Occipital lobe (tissue), 2 donors: ENCODE results near the gene ZC3H12D. TPM values are rescaled to one million over a fixed set of nuclear protein-coding genes. Genes with fewer than 3 reads are reported as not detected.
"Not testable (repeated sequence)": the region's sequence is repeated elsewhere in the genome, so short reads cannot be mapped to it uniquely, and the experiment has no call there.

ENCODE experiments used
- DNase-seq: peaks from one replicate; lab custom pipeline; 2025; lab: John Stamatoyannopoulos, UW
- total RNA-seq: library from RNA; depleted of rRNA; stranded (reverse); fragments of >200 nt; gene quantifications from one replicate; pipeline ENCODE4 v1.2.3, GENCODE V29; 2014

ZC3H12D gene
- total RNA-seq, 1 donor from 2014 or later, result 1.1 TPM

DNA sequence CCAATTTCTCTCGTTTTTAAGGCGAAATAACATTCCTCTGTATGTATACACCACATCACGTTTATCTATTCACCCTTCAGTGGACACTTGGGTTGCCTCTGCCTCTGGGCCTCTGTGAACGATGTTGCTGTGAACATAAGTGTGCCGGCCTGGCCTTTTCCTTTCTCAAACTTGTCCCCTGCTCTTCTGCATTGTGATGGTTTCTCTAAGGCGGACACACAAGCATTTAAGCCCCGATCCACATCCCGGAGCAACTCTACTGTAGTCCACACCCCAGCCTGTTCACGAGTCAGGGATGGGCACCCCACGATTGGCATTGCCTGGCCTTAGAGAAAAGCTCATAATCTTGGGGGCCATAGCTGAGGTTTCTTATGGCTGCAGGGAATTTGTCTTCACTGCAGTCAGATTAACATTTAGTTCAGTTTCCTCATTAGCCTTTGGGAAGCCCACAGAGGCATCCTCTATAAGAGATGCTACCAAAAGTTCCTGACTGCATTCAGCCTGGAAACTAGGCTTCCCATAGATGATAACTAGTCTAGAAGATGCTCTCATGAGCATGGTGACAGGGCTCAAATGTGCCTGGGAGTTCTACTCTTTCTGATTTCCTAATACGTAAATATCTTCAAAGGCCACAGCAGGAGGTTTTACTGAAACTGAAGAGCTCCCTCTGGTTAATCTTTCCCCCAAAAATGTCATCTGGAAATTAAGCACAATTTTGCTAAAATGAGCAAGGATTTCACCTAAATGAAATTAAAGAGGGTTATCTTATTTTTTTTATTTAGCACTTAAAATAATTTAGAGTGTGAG, 762 bp downstream of the ZC3H12D start:
- no peak for DNase-seq

DNA sequence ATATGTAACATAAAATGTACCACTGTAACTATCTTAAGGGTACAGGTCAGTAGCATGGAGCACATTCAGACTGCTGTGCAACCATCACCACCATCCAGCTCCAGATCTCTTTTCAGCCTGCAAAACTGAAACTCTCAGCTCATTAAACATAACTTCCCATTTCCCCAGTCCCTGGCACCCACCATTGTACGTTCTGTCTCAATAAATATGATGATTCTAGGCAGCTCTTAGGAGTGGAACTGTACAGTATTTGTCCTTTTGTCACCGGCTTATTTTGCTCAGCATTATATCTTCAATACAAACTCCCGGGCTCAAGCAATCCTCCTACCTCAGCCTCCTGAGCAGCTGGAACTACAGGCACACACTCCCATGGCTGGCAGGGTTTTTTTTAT, 1.5 kb downstream of the ZC3H12D start:
- DNase-seq, result no peak

DNA sequence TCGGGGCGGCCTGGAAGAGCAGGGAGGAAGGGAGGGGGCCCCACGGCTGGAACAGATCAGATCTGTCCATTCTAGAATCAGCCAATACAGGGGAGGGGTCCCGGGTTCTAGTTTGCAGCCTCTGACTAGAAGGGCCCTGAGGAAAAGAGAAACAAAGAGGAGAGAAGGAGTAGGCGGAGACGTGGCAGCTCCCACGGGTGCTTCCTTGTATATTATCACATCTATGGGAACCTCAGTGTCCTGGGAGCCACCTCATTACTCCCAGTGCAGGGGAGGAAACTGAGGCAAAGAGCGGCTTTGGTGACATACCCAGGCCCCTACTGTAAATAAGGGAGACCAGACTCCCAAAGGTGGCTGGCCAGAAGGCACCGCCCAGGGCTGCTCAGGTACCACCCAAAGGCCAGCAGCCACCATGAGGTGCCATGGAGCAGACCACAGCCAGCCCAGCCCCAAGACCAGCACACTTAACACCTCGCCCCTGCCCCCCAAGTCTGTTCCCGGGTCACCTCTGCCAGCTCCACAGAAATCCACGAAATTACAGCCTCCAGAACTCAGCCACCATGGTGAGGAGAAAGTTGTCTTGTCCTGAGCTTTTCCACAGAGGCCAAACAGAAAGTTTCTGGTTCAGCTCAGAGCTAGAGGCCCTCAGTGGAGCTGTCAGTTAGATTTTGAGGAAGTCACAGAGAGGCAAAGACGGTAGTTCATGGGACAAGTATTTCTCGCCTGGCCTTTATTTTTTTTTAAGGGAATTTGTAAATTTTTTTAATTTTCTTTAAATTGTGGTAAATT, 2.1 kb downstream of the ZC3H12D start:
- no peak for DNase-seq

DNA sequence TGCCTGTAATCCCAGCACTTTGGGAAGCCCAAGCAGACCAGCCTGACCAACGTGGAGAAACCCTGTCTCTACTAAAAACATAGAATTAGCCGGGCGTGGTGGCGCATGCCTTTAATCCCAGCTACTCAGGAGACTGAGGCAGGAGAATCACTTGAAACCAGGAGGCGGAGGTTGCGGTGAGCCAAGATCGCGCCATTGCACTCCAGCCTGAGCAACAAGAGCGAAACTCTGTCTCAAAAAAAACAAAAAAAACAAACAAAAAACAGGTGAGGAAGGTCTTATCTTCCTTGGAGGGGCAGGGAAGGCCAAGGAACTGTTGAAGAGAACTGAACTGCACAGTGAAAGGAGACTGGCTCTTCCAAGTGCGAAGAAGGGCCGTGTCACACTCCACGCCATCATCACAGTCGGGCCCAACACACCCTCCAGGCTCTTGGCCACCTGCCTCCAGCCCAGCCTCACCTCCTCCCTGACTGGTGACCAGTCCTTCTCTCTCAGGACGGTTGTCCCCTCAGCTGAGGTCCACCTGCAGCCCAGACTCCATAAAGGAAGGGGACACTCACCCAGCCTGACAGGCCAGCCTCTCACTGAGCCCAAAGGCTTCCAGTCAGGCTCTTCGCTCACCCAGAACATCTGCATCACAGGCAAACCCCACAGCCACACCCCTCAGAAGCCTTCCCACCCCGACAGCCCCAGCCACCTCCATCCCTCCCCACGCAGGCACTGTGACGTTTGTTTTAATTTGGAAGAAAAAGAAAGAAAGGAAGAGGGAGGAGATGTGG, 4.1 kb downstream of the ZC3H12D start:
- DNase-seq, result no peak

DNA sequence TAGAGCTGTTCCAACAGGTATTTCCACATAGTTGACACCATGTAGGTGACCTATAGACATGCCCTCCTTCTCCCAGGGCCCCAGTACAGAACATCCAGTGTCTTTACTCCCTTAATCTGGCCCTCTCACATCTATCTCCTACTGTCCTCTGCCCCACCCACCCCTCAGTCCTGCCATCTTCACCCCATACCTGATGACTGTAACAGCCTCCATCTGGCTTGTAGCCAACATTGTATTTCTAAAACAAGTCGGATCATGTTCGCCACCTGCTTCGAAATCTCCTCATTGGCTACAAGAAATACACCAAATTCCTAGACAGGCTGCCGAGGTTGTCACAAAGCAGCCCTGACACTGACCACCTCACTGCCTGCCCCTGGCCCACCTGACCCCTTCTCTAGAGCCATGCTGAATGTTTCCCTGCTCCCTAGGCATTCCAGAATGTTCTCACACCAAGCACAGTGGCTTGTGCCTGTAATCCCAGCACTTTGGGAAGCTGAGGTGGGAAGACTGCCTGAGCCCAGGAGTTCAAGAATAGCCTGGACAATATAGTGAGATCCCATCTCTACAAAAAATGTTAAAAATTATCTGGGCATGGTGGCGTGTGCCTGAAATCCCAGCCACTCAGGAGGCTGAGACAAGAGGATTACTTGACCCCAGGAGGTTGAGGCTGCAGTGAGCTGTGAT, 6.0 kb downstream of the ZC3H12D start:
- no peak for DNase-seq

DNA sequence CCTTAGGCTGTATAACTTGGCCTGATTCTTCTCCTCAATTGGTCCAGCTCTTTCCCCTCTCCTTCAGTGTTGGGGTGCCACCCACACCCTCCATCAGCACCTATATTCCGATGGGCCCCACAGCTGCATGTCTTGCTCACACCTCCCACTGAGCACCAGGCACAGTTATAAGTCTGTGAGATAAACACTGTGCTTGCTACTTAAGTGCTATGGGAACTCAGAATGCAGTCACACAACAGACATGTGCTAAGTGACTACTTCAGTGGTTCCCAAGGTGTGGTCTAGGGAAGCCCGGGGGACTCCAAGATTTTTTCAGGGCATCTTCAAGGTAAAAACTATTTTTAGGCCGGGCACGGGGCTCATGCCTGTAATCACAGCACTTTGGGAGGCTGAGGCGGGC, 7.3 kb downstream of the ZC3H12D start:
- DNase-seq, result no peak

DNA sequence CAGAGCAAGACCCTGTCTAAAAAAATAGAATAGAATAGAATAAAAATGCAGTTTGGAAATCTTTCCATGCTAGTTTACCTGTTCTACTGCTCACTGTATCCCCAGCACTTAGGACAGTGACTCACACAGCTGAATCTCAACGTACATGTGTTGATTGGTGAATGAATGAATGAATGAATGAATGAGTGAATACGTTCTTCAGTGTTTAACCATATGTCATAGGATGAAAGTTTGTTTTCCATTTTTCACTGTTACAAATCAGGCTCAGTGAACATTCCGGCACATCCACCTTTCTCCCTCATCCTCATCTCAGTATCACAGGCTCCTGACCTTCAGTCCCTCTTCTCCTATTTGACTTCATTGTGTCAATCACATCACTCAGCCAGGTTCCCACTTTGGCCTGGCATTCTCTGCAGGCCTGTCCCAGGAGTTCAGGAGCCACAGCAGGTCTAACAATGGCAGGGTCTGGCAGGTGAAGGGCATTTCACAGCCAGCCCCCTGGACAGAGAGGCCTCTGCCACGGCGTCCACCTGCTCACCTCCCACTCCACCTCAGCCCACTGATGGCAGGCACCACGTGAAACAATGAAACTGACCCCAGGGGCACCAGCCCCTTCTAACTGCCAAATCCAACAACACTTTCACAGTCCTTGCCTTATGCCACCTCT, 7.9 kb downstream of the ZC3H12D start:
- no peak for DNase-seq

DNA sequence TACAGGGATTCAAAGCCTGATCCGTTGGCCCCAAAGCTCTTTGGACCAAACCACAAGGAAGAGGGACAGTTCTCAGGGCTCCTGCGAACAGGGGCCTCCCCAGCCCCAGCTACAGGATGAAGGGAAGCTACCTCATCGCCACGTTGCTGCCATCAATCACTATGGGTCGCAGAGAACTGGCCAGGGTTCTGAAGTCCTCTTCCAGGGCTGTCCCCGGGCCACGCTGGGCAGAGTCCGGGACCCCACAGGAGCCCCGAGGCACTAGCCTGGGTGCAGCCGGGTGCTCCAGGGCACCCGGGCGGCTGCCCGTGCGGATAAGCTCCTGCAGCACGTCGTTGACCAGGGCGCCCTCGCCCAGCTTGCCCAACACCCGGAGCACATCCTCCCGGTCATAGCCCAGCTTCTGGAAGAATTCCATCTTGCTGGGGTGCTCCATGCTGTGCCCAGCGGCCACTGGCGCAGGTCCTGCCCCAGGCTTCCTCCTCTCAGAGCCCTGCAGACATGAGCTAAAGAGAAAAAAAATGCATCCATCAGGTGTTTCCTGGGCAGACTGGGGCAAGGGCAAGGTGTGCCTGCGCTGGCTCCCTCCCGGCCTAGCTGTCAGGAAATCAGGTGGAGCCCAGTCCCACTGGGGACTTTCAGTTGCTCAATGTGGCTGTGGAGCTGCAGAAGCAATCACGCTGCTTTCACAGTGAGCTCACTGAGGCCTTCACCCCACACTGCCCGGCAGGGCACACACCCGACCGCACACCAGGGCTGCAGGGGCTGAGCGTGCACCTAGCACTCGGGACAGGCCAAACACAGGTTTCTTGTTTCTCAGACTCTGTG, 10.5 kb downstream of the ZC3H12D start:
- DNase-seq, result no peak

DNA sequence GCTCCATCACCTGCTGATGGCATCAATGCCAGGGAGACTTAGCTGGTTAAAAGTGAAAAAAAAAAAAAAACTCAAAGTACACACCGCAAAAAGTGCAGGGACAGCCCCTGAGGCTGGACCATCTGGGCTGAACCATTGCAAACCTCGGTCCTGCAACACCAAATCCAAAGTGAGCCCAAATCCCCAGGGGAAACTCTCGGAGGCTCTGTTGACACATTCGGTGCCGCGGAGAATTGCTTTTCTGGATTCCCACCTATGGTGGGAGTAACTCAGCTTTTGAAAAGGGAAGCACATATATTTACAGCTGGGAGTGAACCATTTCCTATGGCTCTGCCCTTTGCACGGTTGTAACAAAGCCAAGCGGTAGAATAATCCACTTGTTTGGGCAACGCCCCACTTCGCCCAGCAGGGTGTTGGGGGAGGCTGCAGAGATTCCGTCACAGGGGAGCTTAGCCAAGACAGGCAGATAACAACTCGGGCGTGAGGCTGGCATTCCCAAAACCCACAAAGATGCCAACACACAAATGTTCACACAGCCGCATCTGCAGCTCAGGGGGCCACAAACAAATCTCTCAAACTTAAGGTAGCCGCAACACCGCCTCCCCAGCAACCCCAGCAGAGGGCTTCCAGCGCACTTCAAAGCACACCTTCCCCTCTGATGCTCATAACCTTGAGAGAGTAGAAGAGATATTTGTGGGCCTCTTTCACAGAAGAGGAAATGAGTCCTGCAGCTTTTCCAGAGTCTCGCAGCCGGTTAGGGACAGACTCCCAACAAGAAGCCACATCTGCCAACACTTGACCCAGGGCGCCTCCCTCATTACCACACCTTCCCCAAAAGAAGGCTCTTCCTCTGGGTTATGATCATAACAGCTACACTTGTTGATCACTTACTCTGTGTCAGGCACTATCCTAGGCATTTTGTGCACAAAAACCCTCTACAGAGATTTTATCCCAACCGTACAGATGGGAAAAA, 11.4 kb downstream of the ZC3H12D start:
- no peak for DNase-seq

DNA sequence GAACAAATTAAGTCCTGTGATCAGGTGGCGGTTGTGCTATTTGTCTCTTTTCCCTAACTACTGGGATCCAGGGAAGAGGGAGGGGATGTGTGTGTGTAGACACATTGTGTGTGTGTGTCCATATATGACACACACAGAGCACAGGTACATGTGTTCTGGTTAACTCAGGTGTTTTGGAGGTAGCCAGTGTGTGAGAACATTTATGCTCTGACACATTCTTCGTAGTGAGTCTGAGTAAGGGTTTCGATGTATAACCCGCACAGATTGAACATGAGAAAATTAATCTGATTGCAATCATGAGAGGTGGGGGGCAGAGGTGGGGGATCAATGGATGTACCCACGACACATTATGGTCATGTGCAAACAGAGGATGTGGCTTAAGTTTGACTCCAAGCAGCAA, 12.6 kb downstream of the ZC3H12D start:
- no peak for DNase-seq

DNA sequence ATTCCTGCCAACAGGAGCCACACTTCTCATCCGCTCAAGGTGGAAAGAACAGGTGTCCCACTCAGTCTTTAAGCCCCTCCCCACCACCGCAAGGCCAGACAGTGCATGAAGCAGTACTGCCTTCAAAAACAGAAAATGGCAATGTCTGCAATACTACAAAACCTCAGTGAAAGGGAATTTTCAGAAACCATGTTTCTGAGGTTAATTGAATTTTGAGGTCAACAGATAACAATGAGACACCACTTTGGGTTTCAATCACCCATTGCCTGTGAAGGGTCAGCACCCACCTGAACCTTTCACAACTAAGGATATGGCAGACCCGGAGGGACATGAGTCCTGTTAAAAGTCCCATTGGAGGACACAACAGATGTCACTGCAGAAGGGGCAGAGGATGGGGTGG, 13.0 kb downstream of the ZC3H12D start:
- DNase-seq, result no peak

DNA sequence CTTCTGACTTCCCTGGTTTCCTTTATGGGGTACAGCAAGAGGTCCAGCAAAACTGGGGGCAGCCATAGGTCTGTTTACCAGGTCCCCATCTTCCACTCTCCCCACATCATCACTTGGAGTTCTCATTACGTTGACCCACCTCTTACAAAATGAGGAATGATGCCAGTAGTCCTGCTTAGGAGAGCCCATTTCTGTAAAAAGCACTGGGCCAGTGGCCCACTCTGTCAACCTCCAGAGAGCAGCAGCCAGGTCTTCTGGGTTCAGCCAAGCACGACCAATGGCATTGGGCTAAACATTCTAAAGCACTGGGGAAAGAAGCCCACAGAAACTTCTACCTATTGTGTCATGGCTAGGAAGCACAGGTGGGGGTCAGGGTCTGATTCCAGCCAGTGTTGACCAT, 13.9 kb downstream of the ZC3H12D start:
- DNase-seq, result no peak

DNA sequence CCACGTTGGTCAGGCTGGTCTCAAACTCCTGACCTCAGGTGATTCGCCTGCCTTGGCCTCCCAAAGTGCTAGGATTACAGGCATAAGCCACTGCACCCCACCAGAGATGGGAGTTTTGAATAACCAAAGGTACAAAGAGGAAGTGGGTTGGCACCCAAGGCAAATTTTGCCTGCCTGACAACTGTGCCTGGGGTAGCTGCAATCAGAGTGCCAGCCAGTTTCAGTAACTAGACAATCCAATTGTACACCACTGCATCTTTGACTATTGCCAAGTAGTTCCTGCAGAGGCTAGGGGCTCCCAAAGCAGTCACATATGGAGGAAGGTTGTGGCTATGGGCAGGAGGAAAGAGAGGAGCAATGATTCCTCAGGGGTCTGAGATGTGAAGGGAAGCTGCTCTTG, 16.6 kb downstream of the ZC3H12D start:
- no peak for DNase-seq

DNA sequence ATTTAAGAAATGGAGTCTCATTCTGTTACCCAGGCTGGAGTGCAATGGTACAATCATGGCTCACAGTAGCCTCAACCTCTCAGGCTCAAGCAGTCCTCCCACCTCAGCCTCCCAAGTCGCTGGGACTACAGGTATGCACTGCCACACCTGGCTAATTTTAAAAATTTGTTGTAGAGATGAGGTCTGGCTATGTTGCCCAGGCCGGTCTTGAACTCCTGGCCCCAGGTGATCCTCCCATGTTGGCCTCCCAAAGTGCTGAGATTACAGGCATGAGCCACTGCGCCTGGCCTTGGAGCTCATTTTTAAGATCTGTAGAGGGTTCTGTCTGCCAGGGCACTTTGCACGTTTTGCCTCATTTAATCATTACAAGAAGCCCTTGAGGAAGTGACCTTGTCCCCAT, 17.5 kb downstream of the ZC3H12D start:
- no peak for DNase-seq

DNA sequence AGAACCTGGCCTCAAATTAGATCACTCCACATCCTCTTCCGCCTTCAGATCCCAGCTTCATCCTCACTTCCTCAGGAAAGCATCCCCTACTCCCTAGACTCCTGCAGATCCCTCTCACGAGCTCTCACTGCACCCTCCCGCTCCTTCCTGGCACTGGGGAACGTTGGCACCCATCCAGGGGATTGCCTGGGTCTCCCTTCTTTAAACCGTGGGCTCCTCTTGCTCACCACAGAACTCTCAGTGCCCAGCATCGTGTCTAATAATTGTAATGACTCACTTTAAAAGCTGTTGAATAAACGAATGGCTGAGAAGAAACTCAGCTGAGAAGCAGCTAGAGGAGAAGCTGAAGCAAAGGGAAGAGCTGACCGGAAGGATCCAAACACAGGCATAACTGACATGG, 20.4 kb downstream of the ZC3H12D start:
- DNase-seq, result no peak

DNA sequence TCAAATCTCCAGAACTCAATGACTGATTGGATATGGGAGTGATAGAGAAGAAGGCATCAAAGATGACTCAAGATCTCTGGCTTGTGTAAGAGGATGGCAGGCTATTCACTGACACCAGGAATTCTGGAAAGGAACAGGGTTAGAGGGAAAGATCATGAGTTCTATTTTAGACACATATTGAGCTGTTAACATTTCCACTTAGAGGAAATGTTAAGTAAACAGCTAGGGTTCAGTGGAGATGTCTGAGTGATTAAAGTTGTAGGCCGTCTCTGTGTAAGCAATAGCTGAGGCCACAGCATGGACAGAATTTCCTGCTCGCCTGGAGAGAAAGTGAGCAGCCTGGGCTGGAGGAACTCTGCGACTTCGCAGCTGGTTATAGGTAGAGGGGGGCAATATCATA, 21.0 kb downstream of the ZC3H12D start:
- no peak for DNase-seq

DNA sequence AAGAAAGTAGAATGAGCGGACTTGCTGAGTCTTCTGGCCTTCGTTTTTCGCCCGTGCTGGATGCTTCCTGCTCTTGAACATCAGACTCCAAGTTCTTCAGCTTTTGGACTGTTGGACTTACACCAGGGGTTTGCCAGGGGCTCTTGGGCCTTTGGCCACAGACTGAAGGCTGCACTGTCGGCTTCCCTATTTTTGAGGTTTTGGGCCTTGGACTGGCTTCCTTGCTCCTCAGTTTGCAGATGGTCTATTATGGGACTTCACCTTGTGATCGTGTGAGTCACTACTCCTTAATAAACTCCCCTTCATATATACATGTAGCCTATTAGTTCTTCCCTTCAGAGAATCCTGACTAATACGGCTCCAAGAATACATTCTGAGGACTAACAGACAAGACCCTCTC, 22.1 kb downstream of the ZC3H12D start:
- not testable (repeated sequence) for DNase-seq

DNA sequence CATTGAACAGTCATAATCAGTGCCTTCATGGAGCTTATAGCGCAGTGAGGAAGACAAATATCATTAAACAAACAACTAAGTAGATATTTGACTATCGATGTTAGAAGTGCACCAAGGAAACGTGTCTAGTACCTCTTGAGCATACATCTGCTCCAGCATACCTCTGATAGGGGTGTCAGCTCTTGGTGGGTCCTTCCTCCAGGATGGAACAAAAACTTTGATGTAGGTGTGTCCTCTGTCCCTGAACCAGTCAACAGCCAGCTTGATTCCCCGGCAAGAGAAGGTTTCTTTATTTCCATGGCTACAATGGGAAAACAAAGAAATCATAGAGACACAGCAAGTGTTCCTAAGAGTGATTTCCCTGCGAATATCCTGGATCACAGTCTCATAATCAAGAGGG, 23.1 kb downstream of the ZC3H12D start:
- no peak for DNase-seq

DNA sequence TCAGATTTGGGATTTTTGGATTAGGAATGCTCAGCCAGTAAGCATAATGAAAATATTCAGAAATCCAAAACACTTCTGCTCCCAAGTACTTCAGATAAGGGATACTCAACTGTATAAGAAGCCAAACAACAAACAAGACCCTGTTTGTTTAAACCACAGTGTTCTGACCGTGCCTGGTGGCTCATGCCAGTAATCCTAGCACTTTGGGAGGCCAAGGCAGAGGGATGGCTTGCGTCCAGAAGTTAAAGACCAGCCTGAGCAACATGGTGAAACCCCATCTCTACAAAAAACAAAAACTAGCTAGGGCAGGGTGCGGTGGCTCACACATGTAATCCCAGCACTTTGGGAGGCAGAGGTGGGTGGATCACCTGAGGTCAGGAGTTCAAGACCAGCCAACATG, 24.6 kb downstream of the ZC3H12D start:
- DNase-seq, result not testable (repeated sequence)
